Right lung (tissue), 5 donors: ENCODE measurements around the gene CRTC3. TPM values are rescaled to one million over a fixed set of nuclear protein-coding genes. Genes with fewer than 3 reads are reported as not detected.
"Not testable (repeated sequence)": the region's sequence is repeated elsewhere in the genome, so short reads cannot be mapped to it uniquely, and the experiment has no call there.

Source experiments
- DNase-seq, 2 donors: peaks; one replicate each; pipeline ENCODE4 v3.0.0-alpha.2; 2013
- polyA plus RNA-seq, 5 donors: library from polyadenylated mRNA; unstranded; fragments of 120-200 nt; gene quantifications; one replicate each; pipeline versions ENCODE4 v1.2.1 to v1.2.3, GENCODE V29; 2013; ENCODE audit warnings: inconsistent platforms in 1 of 5, low replicate concordance in 1 of 5; ENCODE audit not compliant: insufficient read length in 5 of 5, insufficient read depth in 1 of 5

The CRTC3 gene
- polyA plus RNA-seq, 5 donors = 32.1 to 39.6 (median 37.7) TPM

- DNase-seq = no peak
Measured at GRCh38 chr15:90675464-90675863, 145.7 kb downstream of the CRTC3 start.

- no peak for DNase-seq
Measured at GRCh38 chr15:90677807-90678790, 148.4 kb downstream of the CRTC3 start.

GRCh38 chr15:90679959-90680358, 150.2 kb downstream of the CRTC3 start:
- no peak for DNase-seq

GRCh38 chr15:90680371-90680935, 150.7 kb downstream of the CRTC3 start:
- DNase-seq = no peak

- DNase-seq = no peak
Measured at GRCh38 chr15:90681056-90681455, 151.3 kb downstream of the CRTC3 start.

GRCh38 chr15:90681480-90681879, 151.8 kb downstream of the CRTC3 start:
- DNase-seq = no peak

- no peak for DNase-seq
Measured at GRCh38 chr15:90683371-90683770, 153.6 kb downstream of the CRTC3 start.

- no peak for DNase-seq
Measured at GRCh38 chr15:90683876-90684275, 154.2 kb downstream of the CRTC3 start.

GRCh38 chr15:90684281-90684680, 154.6 kb downstream of the CRTC3 start:
- no peak for DNase-seq

GRCh38 chr15:90685591-90686434, 156.1 kb downstream of the CRTC3 start:
- DNase-seq = no peak

GRCh38 chr15:90686435-90687218, 156.9 kb downstream of the CRTC3 start:
- no peak for DNase-seq

- not testable (repeated sequence) for DNase-seq
Measured at GRCh38 chr15:90689326-90689961, 159.7 kb downstream of the CRTC3 start.

GRCh38 chr15:90690585-90690984, 160.9 kb downstream of the CRTC3 start:
- DNase-seq = no peak

GRCh38 chr15:90691369-90691768, 161.6 kb downstream of the CRTC3 start:
- no peak for DNase-seq

GRCh38 chr15:90691982-90692773, 162.5 kb downstream of the CRTC3 start:
- DNase-seq = no peak

Other genes with a start within 250 kb of the CRTC3 start
- gene ZNF774, start 177.6 kb upstream of the CRTC3 start, polyA plus RNA-seq = 1 to 10 TPM; 4.9 to 6.6 (median 5.6) TPM
- gene IQGAP1, start 141.7 kb upstream of the CRTC3 start, polyA plus RNA-seq = 100 to 1,000 TPM; 172 to 244 (median 224) TPM
- gene BLM, start 187.4 kb downstream of the CRTC3 start, polyA plus RNA-seq = 10 to 100 TPM in 3 of 5 donors, 1 to 10 TPM in 2; 6.5 to 16.3 (median 10.5) TPM